ENCODE measurements around the gene PAXIP1. TPM values are rescaled to one million over a fixed set of nuclear protein-coding genes. Genes with fewer than 3 reads are reported as not detected.

The PAXIP1 gene
- total and polyA plus RNA-seq, 4 experiments from 2014 or later, result 0.98 to 18.8 (median 9.2) TPM

- Histone ChIP-seq H3K27ac (ENCODE audit: low read depth, low read length) (no peak overlapping the region), H3K27me3 (ENCODE audit: insufficient read depth, low read length) (no peaks in the 10 kb centered on the region), H3K4me1 (ENCODE audit: insufficient read depth, low read length) (peaks cover 5% of the 10 kb centered on the region), H3K9me3 (ENCODE audit: control insufficient read depth in 1 of 2, low read length in 2 of 2) (no peaks in the 10 kb centered on the region), H3K4me3 (ENCODE audit: low read length in 2 of 2) (no peak overlapping the region), H3K36me3 (ENCODE audit: insufficient read depth, low read length) (no peaks in the 10 kb centered on the region)
- ChIA-PET POLR2A (ENCODE audit: partially characterized antibody) (no interaction called here), CTCF (ENCODE audit: partially characterized antibody) (interaction anchor here (1.4 to 6.7 kb wide), 2 partner anchors 14 to 19 kb away, joined by 5 to 72 read pairs; no protein-coding TSS in a partner anchor)
- Mint-ChIP-seq H3K27me3 (peaks cover 8 to 15% of the 10 kb centered on the region in 2 donors), H3K9me3 (peaks cover 0 to 12% (median 0%) of the 10 kb centered on the region in 8 donors), H3K4me1 (peaks cover 3 to 8% (median 6%) of the 10 kb centered on the region in 4 donors), H3K4me3 (no peak overlapping the region), H3K36me3 (no peaks in the 10 kb centered on the region), H3K27ac (no peak overlapping the region)
- intact Hi-C loops (cut with micrococcal nuclease), result loop anchor here (5.0 kb wide), 1 partner anchor 98 kb away; no protein-coding TSS in a partner anchor
- no peak for DNase-seq
Measured at GRCh38 chr7:154909241-154910105, 93.5 kb downstream of the PAXIP1 start.

- ChIA-PET CTCF (ENCODE audit: partially characterized antibody) (interaction anchor here (0.7 to 1.0 kb wide), 3 partner anchors 19 to 44 kb away, joined by 4 to 6 read pairs (median 4); no protein-coding TSS in a partner anchor), POLR2A (ENCODE audit: partially characterized antibody) (no interaction called here)
- Histone ChIP-seq H3K27me3 (ENCODE audit: insufficient read depth, low read length) (no peaks in the 10 kb centered on the region), H3K27ac (ENCODE audit: low read depth, low read length) (no peak overlapping the region), H3K4me3 (ENCODE audit: low read length in 2 of 2) (no peak overlapping the region), H3K9me3 (ENCODE audit: control insufficient read depth in 1 of 2, low read length in 2 of 2) (no peaks in the 10 kb centered on the region), H3K36me3 (ENCODE audit: insufficient read depth, low read length) (no peaks in the 10 kb centered on the region), H3K4me1 (ENCODE audit: insufficient read depth, low read length) (no peaks in the 10 kb centered on the region)
- H3K27ac Mint-ChIP-seq, result peak overlapping the region in 2 of 7 donors; percentile 0 to 29
- H3K4me3 Mint-ChIP-seq, result peak overlapping the region in 6 of 8 donors; percentile 11 to 69 (median 39)
- no peak for DNase-seq
- H3K4me1 Mint-ChIP-seq, result peaks cover 0 to 4% (median 2%) of the 10 kb centered on the region in 4 donors
- H3K9me3 Mint-ChIP-seq, result peaks cover 0 to 12% (median 0%) of the 10 kb centered on the region in 8 donors
- intact Hi-C loops (cut with micrococcal nuclease), result no loop called here
- peaks cover 10 to 11% of the 10 kb centered on the region in 2 donors for H3K27me3 Mint-ChIP-seq
- no peaks in the 10 kb centered on the region for H3K36me3 Mint-ChIP-seq
Measured at GRCh38 chr7:154907651-154908620, 95.0 kb downstream of the PAXIP1 start.

- H3K36me3 Mint-ChIP-seq, result no peaks in the 10 kb centered on the region
- DNase-seq, result no peak
- Histone ChIP-seq H3K4me3 (ENCODE audit: low read length in 2 of 2) (no peak overlapping the region), H3K27ac (ENCODE audit: low read depth, low read length) (no peak overlapping the region), H3K36me3 (ENCODE audit: insufficient read depth, low read length) (no peaks in the 10 kb centered on the region), H3K27me3 (ENCODE audit: insufficient read depth, low read length) (no peaks in the 10 kb centered on the region), H3K4me1 (ENCODE audit: insufficient read depth, low read length) (no peaks in the 10 kb centered on the region), H3K9me3 (ENCODE audit: control insufficient read depth in 1 of 2, low read length in 2 of 2) (no peaks in the 10 kb centered on the region)
- H3K4me1 Mint-ChIP-seq, result peaks cover 0 to 4% (median 2%) of the 10 kb centered on the region in 4 donors
- H3K27me3 Mint-ChIP-seq, result peaks cover 10 to 11% of the 10 kb centered on the region in 2 donors
- intact Hi-C loops (cut with micrococcal nuclease), result no loop called here
- no peak overlapping the region for H3K4me3 Mint-ChIP-seq
- H3K9me3 Mint-ChIP-seq, result peaks cover 0 to 12% (median 0%) of the 10 kb centered on the region in 8 donors
- H3K27ac Mint-ChIP-seq, result no peak overlapping the region
- POLR2A ChIA-PET (ENCODE audit: partially characterized antibody), result no interaction called here
- CTCF ChIA-PET (ENCODE audit: partially characterized antibody), result interaction anchor here (0.7 to 1.1 kb wide), 3 partner anchors 14 to 136 kb away, joined by 3 to 4 read pairs (median 3); no protein-coding TSS in a partner anchor
Measured at GRCh38 chr7:154906736-154907355, 96.1 kb downstream of the PAXIP1 start.

- Histone ChIP-seq H3K27ac (ENCODE audit: low read depth, low read length) (no peak overlapping the region), H3K9me3 (ENCODE audit: control insufficient read depth in 1 of 2, low read length in 2 of 2) (no peaks in the 10 kb centered on the region), H3K4me1 (ENCODE audit: insufficient read depth, low read length) (no peaks in the 10 kb centered on the region), H3K4me3 (ENCODE audit: low read length in 2 of 2) (no peak overlapping the region), H3K27me3 (ENCODE audit: insufficient read depth, low read length) (no peaks in the 10 kb centered on the region), H3K36me3 (ENCODE audit: insufficient read depth, low read length) (no peaks in the 10 kb centered on the region)
- H3K27ac Mint-ChIP-seq, result no peak overlapping the region
- peaks cover 0 to 4% (median 2%) of the 10 kb centered on the region in 4 donors for H3K4me1 Mint-ChIP-seq
- H3K36me3 Mint-ChIP-seq, result no peaks in the 10 kb centered on the region
- DNase-seq, result no peak
- H3K27me3 Mint-ChIP-seq, result peaks cover 9 to 10% of the 10 kb centered on the region in 2 donors
- CTCF ChIA-PET (ENCODE audit: partially characterized antibody), result interaction anchor here (0.7 to 1.1 kb wide), 2 partner anchors 15 to 137 kb away, joined by 3 read pairs; no protein-coding TSS in a partner anchor
- peaks cover 0 to 8% (median 0%) of the 10 kb centered on the region in 8 donors for H3K9me3 Mint-ChIP-seq
- intact Hi-C loops (cut with micrococcal nuclease), result no loop called here
- H3K4me3 Mint-ChIP-seq, result no peak overlapping the region
- POLR2A ChIA-PET (ENCODE audit: partially characterized antibody), result no interaction called here
Measured at GRCh38 chr7:154906201-154906600, 96.7 kb downstream of the PAXIP1 start.

GRCh38 chr7:154905615-154906014 lies 97.3 kb downstream of the PAXIP1 start:
- H3K27ac Mint-ChIP-seq, result no peak overlapping the region
- no peak for DNase-seq
- CTCF ChIA-PET (ENCODE audit: partially characterized antibody), result interaction anchor here (1.4 to 2.3 kb wide), 2 partner anchors 8 to 22 kb away, joined by 3 to 10 read pairs; no protein-coding TSS in a partner anchor
- H3K27me3 Mint-ChIP-seq, result peaks cover 9 to 10% of the 10 kb centered on the region in 2 donors
- H3K4me1 Mint-ChIP-seq, result peaks cover 0 to 4% (median 2%) of the 10 kb centered on the region in 4 donors
- Histone ChIP-seq H3K4me3 (ENCODE audit: low read length in 2 of 2) (no peak overlapping the region), H3K9me3 (ENCODE audit: control insufficient read depth in 1 of 2, low read length in 2 of 2) (no peaks in the 10 kb centered on the region), H3K27ac (ENCODE audit: low read depth, low read length) (no peak overlapping the region), H3K36me3 (ENCODE audit: insufficient read depth, low read length) (no peaks in the 10 kb centered on the region), H3K27me3 (ENCODE audit: insufficient read depth, low read length) (no peaks in the 10 kb centered on the region), H3K4me1 (ENCODE audit: insufficient read depth, low read length) (no peaks in the 10 kb centered on the region)
- no peaks in the 10 kb centered on the region for H3K36me3 Mint-ChIP-seq
- intact Hi-C loops (cut with micrococcal nuclease), result no loop called here
- POLR2A ChIA-PET (ENCODE audit: partially characterized antibody), result no interaction called here
- H3K4me3 Mint-ChIP-seq, result no peak overlapping the region
- peaks cover 0 to 3% (median 0%) of the 10 kb centered on the region in 8 donors for H3K9me3 Mint-ChIP-seq

- Histone ChIP-seq H3K27ac (ENCODE audit: low read depth, low read length) (no peak overlapping the region), H3K4me3 (ENCODE audit: low read length in 2 of 2) (no peak overlapping the region), H3K27me3 (ENCODE audit: insufficient read depth, low read length) (no peaks in the 10 kb centered on the region), H3K36me3 (ENCODE audit: insufficient read depth, low read length) (no peaks in the 10 kb centered on the region), H3K9me3 (ENCODE audit: control insufficient read depth in 1 of 2, low read length in 2 of 2) (no peaks in the 10 kb centered on the region), H3K4me1 (ENCODE audit: insufficient read depth, low read length) (no peaks in the 10 kb centered on the region)
- POLR2A ChIA-PET (ENCODE audit: partially characterized antibody), result no interaction called here
- H3K27ac Mint-ChIP-seq, result no peak overlapping the region
- DNase-seq, result no peak
- intact Hi-C loops (cut with micrococcal nuclease), result no loop called here
- no peaks in the 10 kb centered on the region for H3K36me3 Mint-ChIP-seq
- peaks cover 0 to under 1% (median 0%) of the 10 kb centered on the region in 8 donors for H3K9me3 Mint-ChIP-seq
- H3K4me1 Mint-ChIP-seq, result peaks cover 0 to 4% (median 2%) of the 10 kb centered on the region in 4 donors
- H3K27me3 Mint-ChIP-seq, result peaks cover 9 to 10% of the 10 kb centered on the region in 2 donors
- CTCF ChIA-PET (ENCODE audit: partially characterized antibody), result interaction anchor here (1.4 to 2.3 kb wide), 2 partner anchors 8 to 22 kb away, joined by 3 to 10 read pairs; no protein-coding TSS in a partner anchor
- H3K4me3 Mint-ChIP-seq, result no peak overlapping the region
Measured at GRCh38 chr7:154905146-154905545, 97.8 kb downstream of the PAXIP1 start.
